Gastroesophageal sphincter (tissue), 4 donors: ENCODE measurements around the gene NTRK1. TPM values are rescaled to one million over a fixed set of nuclear protein-coding genes. Genes with fewer than 3 reads are reported as not detected.
A peak's percentile ranks its signal among the peaks of the same experiment; 100 is the strongest.

ENCODE experiments used
- ATAC-seq: fragments of 150-250 bp; one replicate; pipeline ENCODE4 v1.9.1; 2016; ENCODE audit warnings: mild to moderate bottlenecking, moderate library complexity
- H3K27ac ChIP-seq, 4 donors: fragments of 200-600 bp; sonication (generic) in 3 of 4; 1 replicate in 3 of 4; 2 replicates in 1 of 4; pipeline ENCODE4 v1.5.1; 2016 to 2019
- H3K27me3 ChIP-seq: fragments of 200-600 bp; sonication (generic); one replicate; pipeline ENCODE4 v1.5.1; 2019
- H3K36me3 ChIP-seq, 2 donors: fragments of 200-600 bp; sonication (generic); one replicate each; pipeline ENCODE4 v1.5.1; 2019; ENCODE audit warnings: control low read depth in 1 of 2
- H3K4me1 ChIP-seq, 3 donors: fragments of 200-600 bp; sonication (generic); 1 replicate in 2 of 3; 2 replicates in 1 of 3; pipeline ENCODE4 v1.5.1; 2016 to 2019; ENCODE audit warnings: control low read depth in 2 of 3
- H3K4me3 ChIP-seq, 2 donors: fragments of 200-600 bp; sonication (generic); one replicate each; pipeline ENCODE4 v1.5.1; 2019; ENCODE audit warnings: mild to moderate bottlenecking in 1 of 2, moderate library complexity in 1 of 2
- H3K9me3 ChIP-seq, 3 donors: fragments of 200-600 bp; sonication (generic); one replicate each; pipeline ENCODE4 v1.5.1; 2017 to 2019; ENCODE audit warnings: control low read depth in 2 of 3
- CTCF ChIP-seq, 4 experiments: fragments of 200-600 bp in 2 of 4; fragments of 450-650 bp in 2 of 4; sonication (generic) in 1 of 4; IDR thresholded peaks; one replicate each; pipeline ENCODE4 v1.5.1; 2017 to 2019; ENCODE audit warnings: antibody characterized with exemption in 4 of 4, mild to moderate bottlenecking in 2 of 4, moderate library complexity in 2 of 4
- EP300 ChIP-seq: sonication (generic); formaldehyde crosslinking; IDR thresholded peaks from one replicate; pipeline ENCODE4 v1.6.1; 2017; ENCODE audit warnings: antibody characterized with exemption, mild to moderate bottlenecking
- POLR2A ChIP-seq, 2 donors: fragments of 450-650 bp; IDR thresholded peaks; one replicate each; pipeline ENCODE4 v1.6.1; 2017; ENCODE audit warnings: antibody characterized with exemption in 2 of 2, mild to moderate bottlenecking in 2 of 2, moderate library complexity in 1 of 2
- POLR2AphosphoS5 ChIP-seq: sonication (generic); formaldehyde crosslinking; IDR thresholded peaks from one replicate; pipeline ENCODE4 v1.6.1; 2017; ENCODE audit warnings: antibody characterized with exemption
- WGBS, 2 donors: methylation state at CpG; one replicate each; pipeline ENCODE4 v1.1.5; 2018; ENCODE audit warnings: low coverage in 1 of 2; 5-methylcytosine and 5-hydroxymethylcytosine counted together
- total RNA-seq, 4 donors: library from RNA; depleted of rRNA; stranded (reverse); fragments of >200 nt; gene quantifications; one replicate each; pipeline ENCODE4 v1.1.0, GENCODE V29; 2016

NTRK1 gene
- total RNA-seq, 4 donors from 2014 or later = 0.23 to 4.4 (median 0.72) TPM

DNA sequence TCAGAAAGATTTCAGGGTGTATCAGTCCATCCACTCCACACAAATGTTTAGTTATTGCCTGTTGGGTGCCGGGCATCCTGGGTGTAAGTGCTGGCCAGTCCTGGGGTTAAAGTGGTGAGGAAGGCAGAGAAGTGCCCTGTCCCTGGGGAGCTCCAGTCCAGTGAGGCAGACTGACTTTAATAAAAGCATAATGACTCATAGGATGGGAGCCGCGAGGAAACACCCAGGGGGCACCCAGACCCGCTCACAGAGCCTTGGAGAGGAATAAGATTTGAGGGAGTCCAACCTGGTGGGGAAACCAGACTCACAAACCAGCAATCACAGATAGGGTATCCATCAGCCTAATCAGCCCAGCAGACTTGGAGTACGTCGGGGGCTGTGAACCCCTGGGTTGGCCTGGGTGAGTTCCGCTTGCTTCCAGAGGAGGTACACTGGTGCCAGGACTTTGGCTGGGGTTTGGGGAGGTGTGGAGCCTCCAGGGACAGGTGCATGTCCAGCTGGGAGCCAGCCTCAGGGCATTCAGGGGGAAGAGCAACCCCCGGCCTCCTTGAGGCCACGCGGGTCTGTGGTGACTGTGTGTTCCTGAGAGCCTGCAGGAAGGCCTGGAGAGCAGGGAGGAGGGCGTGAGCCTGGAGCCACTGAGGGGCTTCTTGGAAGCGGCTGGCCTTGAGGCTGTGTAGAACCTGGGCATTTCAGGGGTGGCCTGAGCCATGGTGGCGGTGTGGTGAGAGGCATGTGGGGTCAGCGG lies 36.6 kb downstream of the NTRK1 start:
- H3K4me1 ChIP-seq = peaks cover 0 to 100% (median 24%) of the 10 kb centered on the region in 3 donors
- no CpG with 5 or more reads among the region's 14 CpGs for WGBS, 2 donors
- peak overlapping the region in 3 of 4 donors; percentile 73 to 90 (median 83) for H3K27ac ChIP-seq
- TF ChIP-seq POLR2AphosphoS5 (no peak), EP300 (no peak), CTCF (IDR thresholded peaks at IDR 0.05) (no peak), POLR2A (IDR thresholded peaks at IDR 0.05) (no peak)
- no peak for ATAC-seq
- no peaks in the 10 kb centered on the region for H3K9me3 ChIP-seq
- H3K4me3 ChIP-seq = peak overlapping the region in 1 of 2 donors; percentile 10
- H3K27me3 ChIP-seq = peaks cover 86% of the 10 kb centered on the region
- H3K36me3 ChIP-seq = no peaks in the 10 kb centered on the region

- WGBS, 2 donors = 53% methylated on average over 10 of the region's 13 CpGs; no CpG with 5 or more reads in 1 of the 2 donors
- TF ChIP-seq EP300 (no peak), POLR2A (IDR thresholded peaks at IDR 0.05) (no peak), CTCF (IDR thresholded peaks at IDR 0.05) (no peak), POLR2AphosphoS5 (peak; percentile 33)
- peak; percentile 39 for ATAC-seq
- Histone ChIP-seq H3K4me1 (peaks cover 0 to 100% (median 20%) of the 10 kb centered on the region in 3 donors), H3K27me3 (peaks cover 79% of the 10 kb centered on the region), H3K27ac (peak overlapping the region in 3 of 4 donors; percentile 73 to 90 (median 83)), H3K4me3 (peak overlapping the region in 1 of 2 donors; percentile 12), H3K36me3 (no peaks in the 10 kb centered on the region), H3K9me3 (no peaks in the 10 kb centered on the region)
Observed at GRCh38 chr1:156898161-156898566, 37.5 kb downstream of the NTRK1 start.

DNA sequence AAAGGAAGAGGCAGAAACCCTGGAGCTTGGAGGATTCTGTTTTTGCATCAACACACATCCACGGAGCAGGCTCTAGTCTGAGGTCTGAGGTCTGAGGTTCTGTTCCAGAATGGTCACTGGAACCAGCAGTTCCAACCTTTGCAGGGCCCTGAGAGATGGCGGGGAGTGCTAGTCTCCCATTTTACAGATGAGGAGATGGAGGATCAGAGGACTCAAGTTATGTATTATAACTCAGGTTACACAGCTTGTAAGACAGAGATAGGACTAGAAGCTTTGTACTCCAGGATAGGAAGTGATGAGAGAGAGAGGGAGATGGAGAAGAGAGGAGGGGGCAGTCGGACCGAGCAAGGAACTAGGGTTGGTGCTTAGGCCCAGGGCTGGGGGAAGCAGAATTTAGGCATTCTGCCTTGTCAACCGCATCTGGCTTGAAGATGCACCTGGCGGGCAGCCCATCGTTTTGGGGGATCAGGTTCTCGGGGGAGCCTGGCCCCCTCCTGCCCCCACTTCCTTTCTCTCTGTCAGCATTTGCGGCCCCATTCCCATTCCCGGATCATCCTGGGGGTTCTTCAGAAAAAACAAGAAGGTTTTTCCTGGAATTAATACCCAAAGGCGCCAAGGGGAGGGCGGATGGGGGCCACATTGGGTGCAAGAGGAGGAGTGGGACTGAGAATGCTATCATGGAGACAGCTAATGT lies 38.5 kb downstream of the NTRK1 start:
- H3K36me3 ChIP-seq = no peaks in the 10 kb centered on the region
- no peak overlapping the region for H3K4me3 ChIP-seq
- 67 to 85% methylated on average over 7 to 9 of the region's 12 CpGs for WGBS, 2 donors
- peaks cover 0 to 100% (median 15%) of the 10 kb centered on the region in 3 donors for H3K4me1 ChIP-seq
- H3K9me3 ChIP-seq = no peaks in the 10 kb centered on the region
- H3K27ac ChIP-seq = peak overlapping the region in 2 of 4 donors; percentile 83 to 90
- no peak for TF ChIP-seq EP300
- TF ChIP-seq POLR2AphosphoS5 = no peak
- no peak for ATAC-seq
- peaks cover 69% of the 10 kb centered on the region for H3K27me3 ChIP-seq

- TF ChIP-seq CTCF (IDR thresholded peaks at IDR 0.05) = no peak
- no peak for TF ChIP-seq EP300
- TF ChIP-seq POLR2A (IDR thresholded peaks at IDR 0.05) = no peak
- no peak for TF ChIP-seq POLR2AphosphoS5
- H3K4me1 ChIP-seq = peaks cover 0 to 96% (median 14%) of the 10 kb centered on the region in 3 donors
- 40 to 100% methylated on average over 4 to 9 of the region's 12 CpGs for WGBS, 2 donors
Observed at GRCh38 chr1:156899956-156900718, 39.5 kb downstream of the NTRK1 start.

More at GRCh38 chr1:156899956-156900718, 39.5 kb downstream of the NTRK1 start:
- ATAC-seq = no peak
- Histone ChIP-seq H3K4me3 (no peak overlapping the region), H3K36me3 (no peaks in the 10 kb centered on the region), H3K9me3 (no peaks in the 10 kb centered on the region), H3K27me3 (peaks cover 59% of the 10 kb centered on the region), H3K27ac (peak overlapping the region in 1 of 4 donors; percentile 26)
